Activated CD4-positive, CD25-positive, alpha-beta regulatory T cell treated with anti-CD3 and anti-CD28 coated beads, Interleukin-2, amount 50 U/mL, for 72 hours (primary cell): ENCODE results near the gene INMT.

Source experiments
- DNase-seq: peaks from one replicate; pipeline ENCODE4 v3.0.0; 2021

Gene INMT

DNA sequence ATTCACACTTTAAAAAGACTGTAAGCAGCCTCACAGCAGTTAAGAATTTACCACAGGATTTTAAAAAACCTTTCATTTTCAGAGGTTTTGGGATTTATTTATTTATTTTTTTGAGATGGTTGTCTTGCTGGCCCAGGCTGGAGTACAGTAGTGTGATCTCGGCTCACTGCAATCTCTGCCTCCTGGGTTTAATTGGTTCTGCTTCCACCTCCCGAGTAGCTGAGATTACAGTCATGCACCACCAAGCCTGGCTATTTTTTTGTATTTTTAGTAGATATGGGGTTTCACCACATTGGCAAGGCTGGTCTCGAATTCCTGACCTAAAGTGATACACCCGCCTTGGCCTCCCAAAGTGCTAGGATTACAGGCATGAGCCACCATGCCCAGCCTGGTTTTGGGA is 38.4 kb downstream of the INMT start:
- no peak for DNase-seq

DNA sequence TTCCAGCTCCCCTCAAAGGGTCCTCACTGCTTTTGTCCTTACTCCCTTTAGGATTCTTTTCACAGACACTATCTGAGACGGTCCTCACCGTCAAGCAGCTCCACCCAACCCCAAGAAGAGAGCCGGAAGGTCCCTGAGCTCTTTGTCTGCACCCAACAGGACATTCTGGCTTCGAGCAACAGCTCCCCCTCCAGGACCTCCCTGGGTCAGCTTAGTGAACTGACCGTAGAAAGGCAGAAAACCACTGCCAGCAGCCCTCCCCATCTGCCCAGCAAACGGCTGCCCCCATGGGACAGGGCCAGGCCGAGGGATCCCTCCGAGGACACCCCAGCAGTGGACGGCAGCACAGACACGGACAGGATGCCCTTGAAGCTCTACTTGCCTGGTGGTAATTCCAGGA is 39.2 kb downstream of the INMT start:
- DNase-seq, result no peak

DNA sequence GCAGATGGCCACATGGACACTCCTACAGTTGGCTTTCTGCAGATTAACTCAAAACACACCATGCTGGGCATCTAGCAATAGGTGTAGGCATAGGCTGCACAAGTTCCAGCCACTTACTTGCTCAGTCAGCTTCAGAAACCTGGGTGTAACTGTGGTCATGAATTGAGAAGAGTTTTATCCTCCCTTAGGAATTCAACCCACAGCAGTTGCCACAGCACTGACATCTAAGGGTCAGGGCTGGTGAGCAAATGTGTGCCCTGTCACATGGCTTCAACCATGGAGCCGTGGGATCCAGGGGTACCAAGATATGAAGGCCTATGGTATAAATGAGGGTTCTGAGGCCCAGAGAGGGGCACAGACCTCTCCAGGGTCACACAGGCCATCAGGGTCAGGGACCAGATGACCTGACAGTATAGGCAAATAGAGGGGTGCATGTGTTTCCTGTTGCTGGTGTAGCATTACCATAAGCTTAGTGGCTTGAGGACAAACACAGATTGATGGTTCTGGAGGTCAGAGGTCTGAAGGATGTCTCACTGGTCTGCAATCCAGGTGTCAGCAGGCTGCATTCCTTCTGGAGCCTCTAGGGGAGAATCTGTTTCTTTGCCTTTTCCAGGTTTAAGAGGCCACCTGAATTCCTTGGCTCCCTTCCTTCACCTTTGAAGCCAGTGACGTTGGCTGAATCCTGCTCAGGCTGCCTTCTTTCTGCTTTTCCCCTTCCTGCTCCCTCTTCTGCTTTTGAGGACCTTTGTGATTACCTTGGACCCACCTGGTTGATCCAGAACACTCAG is 43.4 kb downstream of the INMT start:
- DNase-seq, result no peak

DNA sequence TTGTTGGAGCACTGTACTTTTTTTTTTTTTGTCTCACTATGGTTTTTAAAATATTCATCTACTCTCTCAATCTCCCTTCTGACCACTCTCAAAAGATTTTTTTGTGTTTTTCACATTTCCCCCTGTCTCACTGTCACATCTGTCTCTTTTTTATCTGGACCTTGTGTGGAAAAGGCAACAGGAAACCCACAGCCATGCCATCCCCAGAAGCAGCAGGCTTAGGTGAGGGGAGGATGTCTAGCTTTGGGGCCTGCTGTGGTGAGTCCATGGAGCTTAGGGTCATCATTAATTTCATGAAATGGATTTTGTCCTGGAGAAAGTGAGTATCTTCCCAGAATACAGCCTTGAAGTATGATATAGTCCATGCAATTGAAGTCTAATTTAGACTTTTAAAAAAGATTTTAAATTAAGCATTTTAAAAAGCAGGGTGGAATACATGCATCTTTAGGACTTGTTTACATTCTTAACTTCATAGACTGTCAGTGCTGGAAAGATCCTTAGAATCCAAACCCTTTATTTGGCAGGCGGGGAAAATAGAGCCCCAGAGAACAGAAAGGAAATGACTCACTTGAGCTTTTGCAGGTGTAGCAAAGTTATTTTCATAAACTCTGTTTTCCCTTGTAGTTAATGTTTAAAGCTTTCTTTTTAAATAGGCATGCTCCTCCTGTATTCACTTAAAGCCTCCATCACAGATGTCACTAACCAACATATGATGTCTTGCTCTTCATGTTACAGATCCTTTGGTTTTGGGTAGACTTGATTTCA is 44.4 kb downstream of the INMT start:
- no peak for DNase-seq

DNA sequence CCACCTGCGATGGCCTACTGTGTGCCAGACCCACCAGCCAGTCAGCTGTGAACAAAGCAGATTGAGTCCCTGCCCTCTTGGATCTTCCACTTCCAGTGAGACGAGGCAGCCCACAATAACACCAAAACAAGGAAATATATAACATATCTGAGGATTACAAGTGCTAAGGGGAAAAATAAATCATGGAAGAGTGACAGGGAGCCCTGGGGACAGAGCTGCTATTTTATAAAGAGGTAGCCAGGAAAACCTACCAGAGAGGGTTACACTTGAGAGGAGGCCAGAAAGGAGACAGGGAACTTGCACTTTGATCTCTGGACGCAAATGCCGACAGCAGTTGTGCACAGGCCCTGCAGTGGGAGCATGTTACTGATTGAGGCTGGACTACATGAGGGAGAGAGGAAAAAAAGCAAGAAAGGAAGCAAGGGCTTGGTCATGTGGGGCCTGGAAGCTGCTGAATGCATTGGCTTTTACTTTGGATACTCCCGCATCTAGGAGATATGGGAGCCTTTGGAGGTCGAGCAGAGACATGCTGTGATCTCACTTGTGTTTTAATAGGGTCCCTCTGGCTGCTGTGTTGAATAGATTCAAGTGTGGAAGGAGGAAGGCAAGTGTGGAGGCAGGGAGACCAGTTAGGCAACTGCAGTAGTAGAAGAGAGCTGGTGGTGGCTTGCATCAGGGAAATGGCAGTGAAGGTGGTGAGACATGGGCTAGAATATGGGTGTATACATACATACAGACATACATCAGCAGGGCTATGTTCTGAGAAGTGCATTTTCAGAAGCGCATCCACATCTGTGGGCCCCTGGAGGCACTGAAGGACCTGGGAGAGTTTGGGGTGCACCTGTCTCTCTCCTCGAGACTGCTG is 45.5 kb downstream of the INMT start:
- DNase-seq, result no peak

DNA sequence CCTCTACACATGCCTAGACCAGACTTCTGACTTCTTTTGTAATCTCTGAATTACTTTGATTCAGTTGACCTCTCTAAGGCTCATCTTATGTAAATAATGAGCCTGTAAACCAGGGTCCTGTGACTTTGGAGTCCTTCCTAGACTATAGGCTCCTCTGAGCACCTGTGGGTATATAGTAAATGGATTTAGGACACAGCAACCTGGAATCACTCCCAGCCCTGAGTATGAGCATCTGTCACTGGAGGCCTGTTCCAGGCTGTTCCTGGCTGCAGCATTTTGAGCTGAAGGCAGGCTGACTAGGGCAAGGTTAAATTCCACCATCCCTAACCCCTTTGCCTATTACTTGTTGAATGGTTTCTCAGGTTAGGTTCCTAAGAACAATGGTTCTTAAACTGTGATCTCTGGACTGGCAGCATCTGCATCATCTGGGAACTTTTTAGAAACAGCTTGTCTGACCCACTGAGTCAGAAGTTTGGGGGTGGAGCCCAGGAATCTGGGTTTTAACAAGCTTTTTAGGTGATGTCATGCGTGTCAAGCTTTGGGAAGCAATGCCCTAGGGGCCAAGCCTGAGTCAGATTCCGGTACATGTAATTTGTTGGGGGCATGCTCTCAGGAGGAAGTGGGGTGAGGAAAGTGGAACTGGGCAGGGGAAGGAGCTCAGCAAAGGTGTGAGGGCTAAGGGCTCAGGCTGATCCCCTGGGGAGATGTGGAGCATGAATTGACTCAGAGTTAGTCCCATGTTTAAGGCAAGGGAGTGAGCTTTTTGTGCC is 47.5 kb downstream of the INMT start:
- no peak for DNase-seq

DNA sequence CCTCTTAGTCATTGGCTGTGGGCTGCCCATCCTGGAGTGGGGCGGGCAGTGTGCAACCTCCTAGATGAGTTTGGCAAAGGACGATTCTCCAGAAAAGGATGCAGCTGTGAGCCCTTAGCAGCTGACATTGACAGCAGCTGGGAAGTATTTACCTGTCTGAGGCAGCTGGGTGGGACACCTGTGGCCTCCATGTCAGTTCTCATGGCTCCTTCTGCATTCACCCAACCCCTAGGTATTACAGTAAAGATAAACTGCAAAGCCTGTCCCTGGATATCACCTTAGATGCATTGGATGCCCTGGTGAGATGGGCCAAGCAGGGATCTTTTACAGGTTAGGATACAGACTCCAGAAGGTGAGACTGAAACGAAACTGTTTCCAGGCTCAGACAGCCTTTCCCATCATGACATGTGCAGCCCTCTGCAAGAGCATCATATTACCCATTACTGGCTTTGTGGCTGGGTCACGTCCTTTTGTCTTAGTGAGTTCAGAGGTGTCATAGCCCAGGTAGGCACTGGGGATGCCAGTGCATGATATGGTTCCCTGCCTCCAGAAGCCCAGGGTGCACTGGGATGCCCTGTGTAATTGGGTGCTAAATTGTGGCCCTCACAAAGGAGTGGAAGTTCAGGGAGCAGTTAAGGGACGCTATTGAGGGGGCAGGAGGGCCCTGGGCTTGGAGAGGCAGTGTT is 48.2 kb downstream of the INMT start:
- DNase-seq, result no peak

DNA sequence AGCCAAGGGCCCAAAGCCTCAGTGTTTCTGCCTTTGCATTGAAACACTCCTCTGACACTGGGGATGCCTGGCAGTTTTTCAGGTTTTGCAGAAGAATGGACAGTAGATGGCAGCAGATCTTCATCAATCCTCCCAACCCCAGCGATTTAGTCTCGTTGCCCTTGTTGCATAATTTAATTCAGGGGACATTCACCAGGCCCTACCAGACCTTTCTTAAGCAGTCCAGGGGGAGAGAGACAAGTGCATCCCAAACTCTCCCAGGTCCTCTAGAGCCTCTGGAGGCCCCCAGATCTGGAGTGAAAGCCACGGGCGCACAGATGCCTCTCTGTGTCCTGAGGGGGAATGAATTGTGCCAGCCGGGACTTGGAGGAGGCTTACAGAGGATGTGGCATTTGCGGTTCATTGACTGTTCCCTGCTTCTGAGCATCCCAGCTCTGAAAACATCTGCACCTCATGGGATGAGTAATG is 48.9 kb downstream of the INMT start:
- no peak for DNase-seq

DNA sequence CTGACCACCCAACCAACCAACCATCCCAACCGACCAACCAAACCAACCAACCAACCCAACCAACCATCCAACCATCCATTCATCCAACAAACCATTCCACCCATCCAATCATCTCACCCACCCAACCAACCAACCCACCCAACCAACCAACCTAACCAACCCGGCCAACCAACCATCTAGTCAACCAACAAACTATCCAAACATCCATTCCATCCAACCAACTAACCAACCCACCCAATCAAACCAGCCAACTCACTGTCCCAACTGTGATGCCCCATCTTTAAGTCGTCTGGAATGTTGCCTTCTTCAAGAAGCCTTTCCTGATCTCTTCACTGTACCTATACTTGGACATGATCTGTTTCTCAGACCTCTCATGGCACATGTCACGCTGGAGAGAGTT is 50.9 kb downstream of the INMT start:
- DNase-seq, result no peak

DNA sequence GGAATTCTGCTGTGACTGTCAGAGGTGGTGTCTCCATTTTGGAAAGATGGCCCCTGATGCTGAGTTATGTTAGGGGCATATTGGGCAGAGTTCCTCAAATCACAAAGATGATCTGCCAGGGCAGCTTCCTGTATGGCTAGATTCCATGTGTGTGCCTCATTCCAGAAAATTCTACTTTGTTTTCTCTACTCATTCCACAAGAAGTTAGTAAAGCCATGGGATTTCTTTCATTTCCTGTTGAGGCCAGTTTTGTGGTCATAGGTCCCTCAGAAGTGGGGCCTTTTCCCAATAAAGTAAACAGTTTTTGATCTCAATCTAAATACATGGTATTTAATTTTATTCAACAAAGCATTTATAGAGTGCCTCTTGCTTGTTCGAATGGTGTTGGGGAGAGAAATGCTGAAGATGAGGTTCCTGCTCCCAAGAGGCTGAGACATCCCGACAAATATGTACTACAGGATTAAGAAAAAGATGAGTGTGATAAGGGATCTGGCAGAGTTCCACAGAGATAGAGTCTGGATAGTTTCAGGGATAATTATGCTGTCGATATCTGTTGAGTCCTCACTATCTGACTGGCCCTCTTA is 52.2 kb downstream of the INMT start:
- DNase-seq, result no peak

DNA sequence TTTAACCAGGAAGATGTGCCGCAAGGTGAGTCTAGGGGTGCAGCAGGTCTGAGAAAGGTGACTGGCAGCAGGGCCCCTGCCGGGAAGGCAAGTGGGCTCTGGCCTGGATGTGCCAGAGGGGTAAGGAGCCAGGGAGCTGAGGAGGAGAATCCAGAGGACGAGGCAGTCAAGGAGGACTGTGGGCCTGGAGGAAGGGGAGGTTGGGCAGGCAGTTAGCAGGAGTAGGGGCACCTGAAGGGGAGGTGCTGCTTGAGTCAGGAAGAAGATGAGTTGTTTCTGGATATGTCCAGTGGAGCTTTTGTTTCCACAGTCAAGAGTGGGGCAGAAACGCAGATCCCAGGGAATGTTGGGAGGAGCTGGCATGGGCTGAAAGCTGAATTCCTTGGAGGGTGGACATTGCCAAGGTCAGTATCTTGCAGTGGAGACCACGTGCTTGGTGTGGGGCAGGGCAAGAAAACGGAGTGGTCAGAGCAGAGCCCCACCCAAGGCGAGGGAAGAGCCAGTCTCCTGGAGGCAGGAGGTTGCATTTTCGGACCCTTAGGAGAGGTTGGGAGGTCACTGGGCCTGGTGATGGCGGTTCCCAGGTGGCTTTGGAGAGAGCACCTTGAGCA is 53.3 kb downstream of the INMT start:
- DNase-seq, result no peak

DNA sequence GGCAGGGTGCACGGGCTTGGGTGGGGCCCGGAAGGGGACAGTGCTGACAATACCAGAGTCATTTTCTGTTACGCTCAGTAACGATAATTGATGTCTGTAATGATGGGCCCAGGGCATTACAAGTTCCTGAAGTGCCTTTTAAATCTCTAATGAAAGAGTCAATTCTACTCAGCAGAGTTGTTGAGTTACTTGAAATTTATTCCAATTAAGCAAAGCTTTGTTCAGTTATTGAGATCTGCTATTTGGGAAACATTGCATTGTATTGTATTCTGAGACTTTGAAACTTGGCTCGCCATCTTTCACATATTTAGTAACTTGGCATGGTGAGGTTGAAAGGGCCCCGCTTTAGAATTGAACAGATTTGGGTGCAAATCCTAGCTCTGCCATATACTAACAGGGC is 54.0 kb downstream of the INMT start:
- no peak for DNase-seq
